ENCODE results near the gene TRIM31. TPM values are rescaled to one million over a fixed set of nuclear protein-coding genes. Genes with fewer than 3 reads are reported as not detected.
A peak's percentile ranks its signal among the peaks of the same experiment; 100 is the strongest.
"Not testable (repeated sequence)": the region's sequence is repeated elsewhere in the genome, so short reads cannot be mapped to it uniquely, and the experiment has no call there.

The TRIM31 gene
- polyA plus RNA-seq, 4 donors: 0.21 TPM; not detected in 3

DNA sequence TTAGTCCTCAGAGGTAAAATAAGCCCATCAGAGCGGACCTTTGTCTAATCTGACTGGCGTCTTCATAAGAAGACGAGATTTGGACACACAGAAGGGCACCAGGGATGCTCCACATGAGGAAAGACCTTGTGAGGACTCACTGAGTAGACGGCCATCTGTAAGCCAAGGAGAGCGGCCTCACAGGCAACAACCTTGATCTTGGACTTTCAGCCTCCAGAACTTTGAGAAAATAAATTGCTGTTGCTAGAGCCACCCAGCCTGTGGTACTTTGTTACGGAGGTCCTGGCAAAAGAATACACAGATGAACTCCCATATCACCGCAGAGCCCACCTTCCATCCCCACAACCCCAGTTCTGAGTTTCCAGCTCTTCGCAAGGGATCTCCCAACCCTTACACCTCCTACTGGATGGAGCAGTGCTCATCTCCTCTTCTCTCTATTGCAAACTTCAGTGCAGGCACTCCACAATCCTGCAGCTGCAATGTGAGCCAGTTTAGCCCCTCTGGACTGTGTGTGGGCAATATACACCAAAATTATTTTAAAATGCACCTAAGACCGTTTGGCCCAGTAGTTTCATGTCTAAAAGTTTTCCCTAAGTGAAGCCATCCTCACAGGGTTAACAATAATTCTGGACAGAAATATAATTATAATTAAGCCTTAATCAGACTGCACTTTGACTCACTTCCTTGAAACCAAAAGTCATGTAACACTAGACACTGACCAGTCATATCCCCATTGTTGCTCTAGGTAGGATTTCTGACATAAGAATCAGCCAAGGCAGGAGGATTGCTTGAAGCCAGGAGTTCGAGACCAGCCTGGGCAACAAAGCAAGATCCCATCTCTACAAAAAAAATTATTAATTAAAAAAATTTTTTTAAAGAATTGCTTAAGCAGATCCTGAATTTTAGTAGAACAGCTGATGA is 8.8 kb upstream of the TRIM31 start:
- no peak for DNase-seq (ENCODE audit: low read depth in 4 of 4, low spot score in 2 of 4)

DNA sequence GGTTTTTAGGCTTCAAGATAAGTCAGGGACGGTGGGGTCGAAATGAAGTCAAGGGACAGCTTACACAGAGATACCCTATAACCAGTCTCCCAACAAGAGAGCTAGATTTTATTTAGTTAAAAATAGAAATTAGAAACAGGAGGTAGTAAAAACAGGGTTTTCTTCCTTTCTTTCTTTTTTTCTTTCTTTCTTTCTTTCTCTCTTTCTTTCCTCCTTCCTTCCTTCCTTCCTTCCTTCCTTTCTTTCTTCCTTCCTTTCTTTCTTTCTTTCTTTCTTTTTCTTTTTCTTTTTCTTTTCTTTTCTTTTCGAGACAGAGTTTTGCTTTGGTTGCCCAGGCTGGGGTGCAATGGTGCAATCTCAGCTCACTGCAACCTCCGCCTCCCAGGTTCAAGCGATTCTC is 5.8 kb upstream of the TRIM31 start:
- not testable (repeated sequence) for DNase-seq (ENCODE audit: low read depth in 4 of 4, low spot score in 2 of 4)

DNA sequence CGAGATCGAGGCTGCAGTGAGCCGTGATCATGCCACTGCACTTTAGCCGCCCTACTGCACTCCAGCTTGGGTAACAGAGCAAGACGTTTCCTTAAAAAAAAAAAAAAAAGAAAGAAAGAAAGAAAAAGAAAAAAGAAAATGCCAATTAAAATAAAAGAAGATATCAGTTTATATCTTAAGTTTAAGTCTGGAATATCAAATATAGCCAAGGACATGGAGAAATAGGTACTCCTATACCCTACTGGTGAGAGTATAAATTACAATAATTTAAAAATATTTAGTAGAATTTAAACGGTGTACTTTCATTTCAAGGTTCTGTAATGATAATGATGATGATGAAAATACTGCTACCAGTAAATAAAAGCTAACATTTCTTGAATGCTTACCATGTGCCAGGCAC is 3.8 kb upstream of the TRIM31 start:
- DNase-seq (ENCODE audit: low read depth in 4 of 4, low spot score in 2 of 4): no peak

DNA sequence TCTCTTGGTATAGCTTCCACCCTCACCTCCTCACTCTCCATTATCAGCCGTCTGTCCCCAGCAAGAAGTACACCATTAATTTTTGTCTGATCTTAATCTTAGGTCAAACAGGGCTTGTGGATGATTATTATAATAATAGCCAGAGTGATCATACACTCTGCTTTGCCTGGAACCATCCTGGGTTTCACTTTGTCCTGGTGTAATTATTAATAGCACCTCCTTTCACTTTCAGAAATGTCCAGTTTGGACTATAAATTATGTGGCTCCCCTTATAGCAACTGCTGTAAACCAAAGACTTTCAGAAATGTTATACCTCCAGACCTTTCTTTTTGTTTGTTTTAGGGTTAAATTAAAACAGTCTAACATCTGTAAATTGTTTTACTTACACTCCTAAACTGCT is 951 bp upstream of the TRIM31 start:
- DNase-seq (ENCODE audit: low read depth in 4 of 4, low spot score in 2 of 4): no peak

DNA sequence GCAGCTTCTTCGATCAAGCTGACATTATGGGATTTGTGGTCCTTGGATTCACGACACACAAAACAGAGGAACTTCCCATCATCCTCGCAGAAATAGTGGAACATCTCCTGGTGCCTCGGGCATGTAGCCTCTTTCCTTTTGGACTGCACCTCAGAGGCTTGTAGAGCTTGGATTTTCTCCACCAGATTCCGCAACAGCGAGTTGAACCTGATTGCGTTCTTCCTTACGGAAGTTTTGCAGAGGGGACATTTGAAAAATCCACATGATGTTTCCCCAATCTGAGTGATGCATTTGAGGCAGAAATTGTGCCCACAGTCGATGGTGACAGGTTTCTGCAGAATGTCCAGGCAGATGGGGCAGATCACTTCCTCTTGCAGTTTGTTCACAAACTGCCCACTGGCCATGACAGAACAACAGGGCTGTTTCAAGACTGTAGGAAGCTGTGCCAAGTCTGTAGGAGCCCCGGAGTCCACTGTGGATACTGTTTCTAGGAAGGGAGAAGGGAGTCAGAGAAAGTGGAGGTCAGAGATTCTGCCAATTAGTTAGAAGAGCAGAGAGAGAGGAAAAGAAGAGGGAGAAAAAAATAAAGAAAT is 392 bp downstream of the TRIM31 start:
- no peak for DNase-seq (ENCODE audit: low read depth in 4 of 4, low spot score in 2 of 4)

DNA sequence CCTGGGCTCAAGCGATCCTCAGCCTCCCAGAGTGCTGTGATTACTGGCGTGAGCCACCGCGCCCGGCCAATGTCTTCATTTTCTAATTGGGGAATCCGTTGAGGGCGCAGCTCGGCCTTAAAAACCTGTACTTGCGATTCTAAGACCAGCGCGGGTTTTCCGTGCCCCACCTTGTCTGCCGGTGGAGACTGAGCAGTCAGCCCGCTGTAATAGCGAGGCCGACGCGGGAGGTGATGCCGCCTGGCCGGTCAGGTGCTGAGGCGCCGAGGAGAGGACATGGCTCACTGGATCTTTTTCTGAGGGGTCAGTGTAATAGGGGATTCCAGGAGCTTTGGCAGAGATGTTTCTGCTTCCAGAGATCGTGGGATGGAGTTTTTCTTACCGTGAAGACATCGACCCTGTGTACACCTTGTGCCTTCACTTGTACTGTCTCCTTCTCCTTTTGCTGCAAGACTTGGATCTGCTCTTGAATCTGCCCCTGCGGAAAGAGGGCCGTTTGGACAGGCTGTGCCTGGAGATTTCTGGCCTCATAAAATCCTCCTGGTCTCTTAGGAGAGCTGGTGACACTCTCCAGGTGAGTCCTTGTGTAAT is 1.5 kb downstream of the TRIM31 start:
- DNase-seq (ENCODE audit: low read depth in 4 of 4, low spot score in 2 of 4): no peak

DNA sequence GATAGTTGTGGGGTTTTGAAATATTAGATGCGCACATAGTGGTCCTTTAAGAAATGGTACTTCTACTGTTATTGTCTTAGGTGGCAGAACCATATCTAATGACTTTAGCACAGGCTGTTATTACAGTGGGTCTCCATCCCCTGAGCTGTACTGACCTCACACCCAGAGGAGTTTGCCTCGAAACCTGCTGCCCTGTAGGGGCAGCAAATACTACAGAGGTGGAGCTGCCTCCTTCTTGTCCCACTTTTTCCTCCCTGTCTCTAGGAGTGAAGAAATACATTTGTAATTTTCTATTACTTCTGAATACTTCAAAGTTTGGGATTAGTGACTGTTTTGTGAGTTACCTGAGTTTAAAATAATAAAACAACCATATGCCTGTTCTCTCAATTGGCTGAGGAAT is 8.2 kb downstream of the TRIM31 start:
- DNase-seq (ENCODE audit: low read depth in 4 of 4, low spot score in 2 of 4): no peak

DNA sequence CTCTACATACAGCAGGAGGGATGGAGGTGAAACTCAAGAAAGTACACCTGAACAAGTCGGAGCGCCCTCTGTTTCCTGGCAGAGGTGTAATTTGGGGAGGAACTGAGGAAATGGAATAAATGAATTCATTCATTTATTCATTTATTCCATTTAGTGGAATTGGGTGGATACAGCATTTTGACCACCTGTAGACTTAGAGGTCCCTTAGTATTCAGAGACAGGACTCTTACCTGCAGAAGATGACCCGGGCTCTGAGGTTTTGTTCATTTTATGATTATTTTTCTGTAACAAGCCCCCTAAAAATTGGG is 9.1 kb downstream of the TRIM31 start:
- no peak for DNase-seq (ENCODE audit: low read depth in 4 of 4, low spot score in 2 of 4)

DNA sequence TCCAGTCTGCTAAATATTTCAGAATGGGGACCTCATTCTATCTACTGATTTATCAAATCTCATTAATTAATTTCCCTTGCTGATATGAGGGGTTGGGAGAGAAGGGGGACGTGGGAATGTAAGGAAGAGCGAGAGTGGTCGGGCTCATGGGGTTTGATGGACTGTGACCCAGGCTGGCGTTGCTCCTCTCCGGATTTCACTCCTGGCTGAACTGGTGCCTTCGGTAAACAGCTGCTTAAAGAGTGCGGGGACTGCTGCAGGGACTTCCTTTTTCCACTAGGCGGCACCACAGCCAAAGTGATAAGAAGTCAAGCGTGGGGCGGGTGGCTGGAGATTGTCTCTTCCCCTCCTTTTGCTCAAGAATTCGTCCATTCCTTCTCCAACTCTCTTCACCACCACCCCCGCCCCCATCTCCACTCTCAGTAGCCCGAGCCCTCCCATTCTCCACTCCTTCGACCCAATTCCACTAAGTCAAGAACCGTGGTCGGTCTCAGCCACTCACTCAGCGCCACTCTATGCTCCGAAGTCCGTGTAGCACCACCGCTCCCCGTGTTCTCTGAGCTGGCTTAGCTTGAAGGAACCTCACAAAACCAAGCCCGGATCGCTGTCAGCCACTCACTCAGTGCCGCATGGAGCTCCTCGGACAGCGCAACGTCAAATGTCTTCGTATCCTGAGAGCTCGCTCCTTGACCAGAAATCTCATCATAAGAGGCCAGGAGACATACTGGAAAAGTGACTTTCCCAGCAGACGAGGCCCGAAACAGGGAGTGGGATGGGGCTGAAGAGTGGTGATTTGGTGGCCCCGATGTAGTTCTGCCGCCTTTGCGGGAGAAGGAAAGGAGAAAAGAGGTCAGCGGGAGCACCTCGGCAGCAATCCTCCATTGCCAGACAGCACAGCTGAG is 9.7 kb downstream of the TRIM31 start:
- DNase-seq (ENCODE audit: low read depth in 4 of 4, low spot score in 2 of 4): peak; percentile 65 to 88 (median 74)

DNA sequence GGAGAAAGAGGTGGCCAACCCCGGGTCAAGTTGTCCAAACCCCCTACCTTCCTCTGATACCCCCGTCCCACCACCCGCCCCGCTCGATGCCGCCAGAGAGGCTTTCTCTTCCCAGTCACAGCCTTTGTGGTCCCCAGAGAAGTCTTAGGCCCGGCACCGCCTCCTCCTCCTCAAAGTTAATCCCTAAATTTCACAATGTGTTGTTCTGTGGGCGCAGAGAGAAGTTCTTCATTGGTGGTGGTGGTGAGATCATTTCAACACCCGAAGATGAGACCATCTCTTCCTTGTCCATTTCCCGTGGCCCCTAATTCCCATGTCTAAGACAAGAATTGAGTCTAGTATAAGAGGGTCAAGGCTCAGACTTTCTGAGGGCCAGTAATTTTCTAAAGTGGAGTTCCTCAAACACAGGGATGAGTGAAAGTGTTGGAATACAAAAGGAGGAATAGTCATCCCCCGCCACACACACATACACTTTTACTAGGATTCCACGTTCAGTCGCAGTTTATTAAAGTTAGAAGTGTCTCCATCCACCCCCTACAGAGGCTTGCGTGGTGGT is 10.4 kb downstream of the TRIM31 start:
- no peak for DNase-seq (ENCODE audit: low read depth in 4 of 4, low spot score in 2 of 4)

DNA sequence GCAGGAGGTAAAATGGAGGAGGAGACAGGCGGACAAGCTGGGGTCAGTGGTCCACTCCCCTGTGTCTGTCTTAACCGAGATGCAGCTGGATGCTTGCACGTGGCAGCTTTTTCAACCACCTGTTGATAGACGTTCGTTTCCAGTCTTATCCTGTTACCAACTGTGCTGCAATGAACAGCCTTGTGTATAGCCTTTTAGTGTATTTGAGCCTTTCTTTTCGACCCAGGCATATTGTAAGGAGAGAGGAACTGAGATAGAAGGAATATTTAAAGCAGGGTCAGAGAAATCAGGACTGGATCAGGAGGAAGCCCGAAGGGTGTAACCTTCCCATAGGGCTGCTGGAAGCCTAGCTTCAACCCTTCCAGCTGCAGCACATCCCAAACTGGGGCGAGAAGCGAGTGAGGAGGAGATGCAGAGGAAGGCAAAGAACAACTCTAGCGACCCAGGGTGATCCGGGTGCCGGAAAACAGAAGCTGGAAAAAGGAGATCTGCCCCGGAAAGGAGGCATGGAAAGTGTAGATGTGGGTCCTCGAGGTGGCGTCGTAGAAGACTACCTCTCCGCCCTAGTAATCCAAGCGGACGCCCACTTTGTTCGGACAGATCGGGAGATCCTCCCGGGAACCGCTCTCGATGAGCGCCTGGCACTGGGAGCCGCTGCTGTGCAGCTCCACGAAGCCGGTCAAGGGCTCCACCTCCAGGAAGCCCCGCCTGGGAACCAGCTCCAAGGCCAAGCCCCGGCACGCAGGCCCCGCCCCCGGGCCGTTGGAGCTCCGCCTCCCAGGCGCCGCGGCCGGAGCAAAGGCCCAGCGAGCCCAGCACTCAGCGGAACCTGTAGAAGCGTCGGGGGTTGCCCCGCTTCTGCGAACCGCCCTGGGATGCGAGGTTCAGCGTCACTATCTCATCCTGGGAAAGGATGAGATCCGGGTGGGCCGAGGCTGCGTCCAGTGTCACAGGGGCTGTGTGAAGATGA is 11.2 kb downstream of the TRIM31 start:
- peak in 3 of 4 donors; percentile 50 to 72 (median 65) for DNase-seq (ENCODE audit: low read depth in 4 of 4, low spot score in 2 of 4)

DNA sequence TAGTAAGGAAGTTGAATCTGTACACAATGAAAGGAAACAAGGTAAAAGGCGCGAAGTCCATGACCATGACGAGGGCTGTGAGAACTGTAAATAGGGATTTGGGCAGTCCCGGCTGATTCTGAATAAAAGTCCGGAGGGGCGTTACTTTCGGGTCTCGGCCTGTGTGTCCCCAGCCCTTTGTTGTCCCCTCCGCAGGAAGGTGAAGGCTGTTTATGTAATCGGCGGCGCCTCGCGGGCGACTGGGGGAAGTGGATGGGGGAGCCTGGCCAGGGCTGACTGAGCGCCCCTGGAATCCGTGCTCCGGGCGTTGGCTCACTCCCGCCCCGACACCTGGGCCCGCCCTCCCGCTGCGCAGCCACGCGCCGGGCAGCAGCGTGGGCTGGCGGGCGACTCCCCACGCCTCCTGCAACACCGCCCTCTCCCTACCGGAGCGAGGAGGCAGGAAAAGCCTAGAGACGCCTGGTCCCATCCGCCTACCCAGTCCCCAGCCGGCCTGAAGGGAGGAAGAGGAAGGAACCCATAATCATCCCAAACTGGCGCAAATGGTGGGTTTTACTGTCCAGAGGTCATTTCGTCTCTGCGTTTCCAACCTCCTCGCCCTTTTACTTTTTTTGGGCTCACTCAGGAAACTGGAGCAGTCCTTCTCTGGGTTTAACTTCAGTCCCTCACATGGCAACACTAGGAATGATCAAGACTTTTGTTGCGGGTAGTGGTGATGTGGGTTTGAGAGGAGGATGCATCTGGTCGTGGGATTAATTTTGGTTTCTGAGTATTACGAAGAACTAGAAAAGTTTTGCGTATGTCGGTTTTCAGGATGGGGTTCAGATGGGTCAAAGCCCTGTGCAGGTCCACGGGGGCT is 12.1 kb downstream of the TRIM31 start:
- DNase-seq (ENCODE audit: low read depth in 4 of 4, low spot score in 2 of 4): no peak

DNA sequence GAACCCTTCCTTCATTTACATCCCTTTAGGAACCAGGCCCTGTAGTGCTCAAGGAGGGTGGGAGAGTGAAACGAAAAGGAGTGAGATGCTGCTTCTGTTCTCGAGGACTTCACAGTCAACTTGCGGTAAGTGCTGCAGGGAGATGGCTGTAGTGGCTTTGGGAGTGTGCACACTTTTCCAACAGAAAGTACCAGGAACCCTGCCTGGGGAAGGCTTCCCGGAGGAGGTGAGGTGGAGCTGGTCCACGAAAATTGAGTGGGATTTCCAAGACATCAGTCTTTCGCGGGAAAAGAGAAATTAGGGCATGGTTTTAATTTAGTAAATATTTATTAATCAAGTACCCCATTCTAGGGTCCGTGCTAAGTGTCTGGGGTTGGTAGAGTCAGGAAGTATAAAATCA is 12.7 kb downstream of the TRIM31 start:
- no peak for DNase-seq (ENCODE audit: low read depth in 4 of 4, low spot score in 2 of 4)

DNA sequence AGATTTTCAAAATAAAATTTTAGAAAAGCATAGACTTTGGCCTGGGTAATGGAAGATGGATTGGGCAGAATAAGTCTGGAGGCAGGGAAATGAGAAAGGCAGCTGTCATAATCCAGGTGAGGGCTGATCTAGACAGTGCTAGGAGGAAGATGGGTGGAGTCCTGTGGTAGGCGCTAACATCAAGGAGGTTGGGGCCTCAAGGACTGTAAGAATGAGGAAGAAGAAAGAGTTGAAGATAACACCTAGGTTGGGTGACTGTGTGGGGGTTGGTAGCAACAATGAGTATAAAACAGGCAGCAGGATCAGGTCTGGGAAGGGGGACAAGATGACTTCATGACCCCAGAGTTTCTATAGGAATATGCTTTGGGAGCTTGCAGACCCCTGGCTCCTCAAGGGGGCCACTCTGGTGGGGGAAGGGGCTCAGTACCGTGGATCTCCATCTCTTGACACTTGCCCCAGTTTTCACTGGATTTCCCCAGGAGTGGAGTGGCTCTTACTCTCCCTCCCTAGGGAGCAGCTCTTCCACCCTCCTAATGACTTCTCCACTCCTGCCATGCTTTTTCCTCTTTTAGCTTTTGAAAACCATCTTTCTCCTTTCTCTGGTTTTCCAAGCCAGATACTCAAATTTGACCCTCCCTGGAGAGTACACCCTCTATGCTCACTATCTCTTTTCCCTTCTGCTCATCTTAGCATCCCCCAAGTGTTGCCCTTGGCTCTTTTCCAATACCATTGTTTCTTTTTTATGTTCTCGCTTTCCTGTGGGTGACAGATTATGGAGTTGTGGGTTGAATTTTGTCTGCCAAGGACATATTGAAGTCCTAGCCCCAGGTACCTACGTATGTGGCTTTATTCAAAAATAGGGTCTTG is 14.8 kb downstream of the TRIM31 start:
- DNase-seq (ENCODE audit: low read depth in 4 of 4, low spot score in 2 of 4): no peak

DNA sequence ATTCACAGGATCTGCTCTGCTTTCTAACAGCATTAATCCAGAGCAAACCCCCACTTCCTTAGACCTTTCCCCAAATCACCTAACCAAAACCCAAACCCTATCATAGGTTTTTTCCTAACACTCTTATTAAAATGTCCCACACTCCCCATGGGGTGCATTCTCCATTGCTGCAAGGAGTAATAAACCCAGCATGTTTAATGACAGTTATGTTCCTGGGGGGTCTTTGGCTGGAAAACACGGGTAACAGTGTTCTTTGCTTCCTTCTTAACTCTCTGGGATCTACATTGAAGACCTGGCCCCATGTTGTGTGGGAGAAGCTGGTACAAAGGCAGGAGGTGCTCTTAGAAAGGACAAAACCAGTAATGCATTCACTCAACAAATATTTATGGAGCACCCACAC is 16.1 kb downstream of the TRIM31 start:
- DNase-seq (ENCODE audit: low read depth in 4 of 4, low spot score in 2 of 4): no peak

DNA sequence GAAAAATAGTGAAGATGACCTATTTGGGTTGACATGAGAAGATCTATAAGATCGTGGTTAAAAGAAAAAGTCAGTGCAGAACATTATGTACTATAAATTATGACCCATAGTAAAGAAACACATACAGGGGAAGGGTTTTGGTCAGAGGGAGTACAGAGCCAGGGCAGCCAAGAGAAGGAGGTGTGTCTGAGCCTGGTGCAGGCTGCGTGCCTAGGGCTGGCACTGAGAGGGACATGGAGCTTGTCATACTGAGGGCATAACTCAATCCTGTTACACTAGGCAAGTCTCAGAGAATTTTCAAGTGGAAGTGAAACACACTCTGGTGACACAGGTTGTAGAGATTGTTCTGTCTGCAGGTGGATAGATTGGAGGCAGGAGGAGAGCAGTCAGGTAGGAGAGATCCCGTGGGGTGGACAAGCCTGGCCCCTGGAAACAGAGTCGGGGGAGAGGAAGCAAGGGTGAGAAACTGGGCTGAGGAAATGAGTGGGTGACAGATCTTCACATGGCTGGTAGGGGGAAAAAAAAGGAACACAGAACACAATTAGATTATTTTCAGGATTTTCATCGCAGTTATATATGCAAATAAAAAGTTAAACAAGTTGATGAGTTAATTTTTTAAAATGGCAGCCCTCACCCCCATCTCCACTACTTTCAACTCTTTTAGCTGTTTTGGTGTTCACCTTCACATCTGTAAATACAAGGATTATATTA is 18.8 kb downstream of the TRIM31 start:
- DNase-seq (ENCODE audit: low read depth in 4 of 4, low spot score in 2 of 4): no peak

All from left renal cortex interstitium (tissue), 4 donors.